Epithelial cell of esophagus (primary cell): ENCODE results near the gene ACOX1.
"Not testable (repeated sequence)": the region's sequence is repeated elsewhere in the genome, so short reads cannot be mapped to it uniquely, and the experiment has no call there.

Experiments
- DNase-seq: peaks from one replicate; pipeline ENCODE4 v3.0.0; 2010; ENCODE audit warnings: low read depth
- H3K4me3 ChIP-seq: 2 replicates; pipeline ENCODE4 v1.5.1; 2011; ENCODE audit warnings: mild to moderate bottlenecking, low read length, control low read depth
- CTCF ChIP-seq: IDR thresholded peaks from 2 replicates; pipeline ENCODE4 v1.5.1; 2011; ENCODE audit warnings: low read depth, mild to moderate bottlenecking, low read length, control low read depth, inconsistent platforms; ENCODE audit not compliant: insufficient read depth; ENCODE audit errors: missing control alignments

ACOX1 gene

GRCh38 chr17:75970011-75970523 is 8.9 kb downstream of the ACOX1 start:
- TF ChIP-seq CTCF, result no peak
- DNase-seq, result no peak
- no peak overlapping the region for H3K4me3 ChIP-seq

- DNase-seq, H3K4me3 ChIP-seq: not testable (repeated sequence)
These were observed 9.9 kb downstream of the ACOX1 start for GRCh38 chr17:75969044-75969443.

- TF ChIP-seq CTCF, result no peak
- H3K4me3 ChIP-seq, result no peak overlapping the region
- no peak for DNase-seq
These were observed 13.5 kb downstream of the ACOX1 start for GRCh38 chr17:75965468-75965867.

GRCh38 chr17:75959839-75960511 is 19.0 kb downstream of the ACOX1 start:
- no peak for DNase-seq
- TF ChIP-seq CTCF, result no peak
- no peak overlapping the region for H3K4me3 ChIP-seq

- no peak for TF ChIP-seq CTCF
- H3K4me3 ChIP-seq, result no peak overlapping the region
These were observed 19.7 kb downstream of the ACOX1 start for GRCh38 chr17:75959051-75959838.

GRCh38 chr17:75950855-75951554 is 28.0 kb downstream of the ACOX1 start:
- no peak overlapping the region for H3K4me3 ChIP-seq
- TF ChIP-seq CTCF, result no peak
- DNase-seq, result no peak

More at GRCh38 chr17:75959051-75959838, 19.7 kb downstream of the ACOX1 start:
- no peak for DNase-seq

GRCh38 chr17:75950421-75950820 is 28.5 kb downstream of the ACOX1 start:
- no peak for TF ChIP-seq CTCF
- DNase-seq, result no peak
- no peak overlapping the region for H3K4me3 ChIP-seq
